SU-DHL-6 (cell line): ENCODE data around the gene ADAMTS18.

Experiments
- H2AFZ ChIP-seq: fragments of 200-600 bp; sonication (generic); 2 replicates; pipeline ENCODE4 v1.6.1; 2014; ENCODE audit warnings: low read depth, mild to moderate bottlenecking, moderate library complexity, mixed read lengths, antibody characterized with exemption, low read length; ENCODE audit not compliant: severe bottlenecking
- H3F3A ChIP-seq: fragments of 200-600 bp; shearing (Covaris generic); 2 replicates; pipeline ENCODE4 v1.6.0; 2016; ENCODE audit warnings: antibody characterized with exemption, mild to moderate bottlenecking; ENCODE audit not compliant: insufficient read depth
- H3K27ac ChIP-seq: fragments of 200-600 bp; sonication (generic); 2 replicates; pipeline ENCODE4 v1.5.1; 2016; ENCODE audit warnings: low read depth, mild to moderate bottlenecking, low read length, moderate library complexity, mixed read lengths
- H3K27me3 ChIP-seq: fragments of 200-600 bp; sonication (generic), shearing (Covaris generic); 2 replicates; pipeline ENCODE4 v1.6.0; 2014; ENCODE audit warnings: mild to moderate bottlenecking, low read length
- H3K36me3 ChIP-seq: fragments of 200-600 bp; sonication (generic); 2 replicates; pipeline ENCODE4 v1.6.1; 2014; ENCODE audit warnings: mild to moderate bottlenecking, low read length, mixed read lengths
- H3K4me2 ChIP-seq: fragments of 300-600, 200-600 bp; shearing (Covaris generic), sonication (generic); 2 replicates; pipeline ENCODE4 v1.6.0; 2014; ENCODE audit warnings: low read length, low read depth, mild to moderate bottlenecking; ENCODE audit not compliant: poor library complexity, severe bottlenecking
- H3K4me3 ChIP-seq: fragments of 200-600 bp; sonication (generic); 2 replicates; pipeline ENCODE4 v1.5.1; 2014; ENCODE audit warnings: antibody characterized with exemption, low read length, mild to moderate bottlenecking, mixed read lengths; ENCODE audit not compliant: insufficient read depth, poor library complexity, severe bottlenecking
- H3K79me2 ChIP-seq: fragments of 200-600 bp; sonication (generic); 2 replicates; pipeline ENCODE4 v1.6.1; 2014; ENCODE audit warnings: mild to moderate bottlenecking, low read length, moderate library complexity; ENCODE audit not compliant: insufficient read depth
- H3K9ac ChIP-seq: fragments of 200-600 bp; sonication (generic); 2 replicates; pipeline ENCODE4 v1.7.0; 2014; ENCODE audit warnings: mild to moderate bottlenecking, low read length
- H3K9me2 ChIP-seq: fragments of 200-600 bp; sonication (generic); replicated peaks from 2 replicates; pipeline ENCODE4 v1.6.1; 2014; ENCODE audit warnings: low read length; ENCODE audit not compliant: insufficient read depth
- H3K9me3 ChIP-seq: fragments of 200-600 bp; sonication (generic); 2 replicates; pipeline ENCODE4 v1.6.1; 2014; ENCODE audit warnings: low read length, mixed read lengths; ENCODE audit not compliant: insufficient read depth
- H4K20me1 ChIP-seq: fragments of 200-600 bp; sonication (generic); 2 replicates; pipeline ENCODE4 v1.6.1; 2014; ENCODE audit warnings: low read depth, mild to moderate bottlenecking, antibody characterized with exemption, low read length, moderate library complexity, mixed read lengths
- CTCF ChIP-seq: fragments of 200-600 bp; sonication (generic); IDR thresholded peaks from one replicate; pipeline ENCODE4 v1.5.1; 2017; ENCODE audit warnings: antibody characterized with exemption, mild to moderate bottlenecking, low read length, moderate library complexity; ENCODE audit not compliant: insufficient read depth, poor library complexity, severe bottlenecking
- EZH2phosphoT487 ChIP-seq: fragments of 200-600 bp; sonication (generic), shearing (Covaris generic); conservative IDR thresholded peaks from 2 replicates; pipeline ENCODE4 v1.6.1; 2018; ENCODE audit warnings: mild to moderate bottlenecking, antibody characterized with exemption, low read length, moderate library complexity, mixed read lengths

ADAMTS18 gene

GRCh38 chr16:77457046-77457445 lies 22.2 kb upstream of the ADAMTS18 start:
- H3K79me2 ChIP-seq: no peaks in the 10 kb centered on the region
- H3K9me2 ChIP-seq: no peaks in the 10 kb centered on the region
- H3F3A ChIP-seq: no peaks in the 10 kb centered on the region
- H4K20me1 ChIP-seq: no peaks in the 10 kb centered on the region
- no peak overlapping the region for H3K4me3 ChIP-seq
- no peak for TF ChIP-seq CTCF
- no peak for TF ChIP-seq EZH2phosphoT487
- H2AFZ ChIP-seq: no peak overlapping the region
- no peak overlapping the region for H3K9ac ChIP-seq
- H3K9me3 ChIP-seq: no peaks in the 10 kb centered on the region
- no peaks in the 10 kb centered on the region for H3K27me3 ChIP-seq
- no peaks in the 10 kb centered on the region for H3K36me3 ChIP-seq
- no peak overlapping the region for H3K27ac ChIP-seq
- H3K4me2 ChIP-seq: no peak overlapping the region

DNA sequence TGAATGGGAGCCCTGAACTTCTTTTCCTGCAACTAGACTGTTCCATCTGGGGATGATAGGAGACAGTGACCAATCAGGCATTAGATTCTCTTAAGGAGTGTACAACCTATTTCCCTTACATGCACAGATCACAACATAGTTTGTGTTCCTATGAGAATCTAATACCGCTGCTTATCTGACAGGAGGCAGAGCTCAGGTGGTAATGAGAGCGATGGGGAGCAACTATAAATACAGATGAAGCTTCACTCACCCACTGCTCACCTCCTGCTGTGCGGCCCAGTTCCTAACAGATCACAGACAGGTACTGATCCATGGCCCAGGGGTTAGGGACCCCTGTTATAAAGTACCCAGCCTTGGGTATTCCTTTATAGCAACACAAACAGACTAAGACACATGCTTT lies 17.4 kb upstream of the ADAMTS18 start:
- Histone ChIP-seq H3K27me3 (no peaks in the 10 kb centered on the region), H3K27ac (no peak overlapping the region), H3K9me2 (no peaks in the 10 kb centered on the region), H3K36me3 (no peaks in the 10 kb centered on the region), H3K9ac (no peak overlapping the region), H3K4me3 (no peak overlapping the region), H3K4me2 (no peak overlapping the region), H3K79me2 (no peaks in the 10 kb centered on the region), H3F3A (no peaks in the 10 kb centered on the region), H3K9me3 (no peaks in the 10 kb centered on the region), H2AFZ (no peak overlapping the region), H4K20me1 (no peaks in the 10 kb centered on the region)
- TF ChIP-seq CTCF (no peak), EZH2phosphoT487 (no peak)

DNA sequence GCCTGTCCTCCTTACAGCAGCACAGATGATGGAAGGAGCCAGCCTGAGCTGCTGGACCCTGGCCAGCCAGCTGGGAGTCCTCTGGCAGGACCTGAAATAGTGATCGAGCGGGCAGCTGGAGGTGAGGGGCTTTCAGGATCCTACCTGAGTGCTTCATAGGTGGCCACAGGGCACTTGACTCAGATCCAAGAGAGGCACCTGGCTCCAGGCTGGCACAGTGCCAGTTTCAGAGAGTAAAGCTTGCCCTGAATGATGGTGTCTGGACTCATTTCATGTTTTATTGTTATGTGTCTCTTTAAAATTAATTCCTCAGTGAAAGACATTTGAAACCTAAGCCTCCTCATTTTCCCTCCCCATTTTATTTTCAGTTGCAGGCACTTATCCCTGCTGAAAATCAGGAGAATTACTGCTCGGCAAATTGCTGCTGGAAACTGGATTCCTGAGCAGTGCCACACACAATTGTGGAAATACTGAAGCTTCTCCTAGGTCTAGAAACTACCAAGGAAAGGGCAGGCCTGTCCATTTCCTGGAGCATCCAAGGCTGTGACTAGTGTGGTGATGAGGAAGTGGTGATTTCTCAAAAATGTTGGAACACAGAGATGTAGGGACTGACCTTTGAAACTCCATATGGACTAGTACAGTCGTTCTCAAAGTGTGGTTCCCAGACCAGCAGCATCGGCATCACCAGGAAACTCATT lies 16.1 kb upstream of the ADAMTS18 start:
- Histone ChIP-seq H3K4me3 (no peak overlapping the region), H3K4me2 (no peak overlapping the region), H3F3A (no peaks in the 10 kb centered on the region), H3K27ac (no peak overlapping the region), H3K79me2 (no peaks in the 10 kb centered on the region), H3K9me3 (no peaks in the 10 kb centered on the region), H3K36me3 (no peaks in the 10 kb centered on the region), H3K9me2 (no peaks in the 10 kb centered on the region), H4K20me1 (no peaks in the 10 kb centered on the region), H2AFZ (no peak overlapping the region), H3K9ac (no peak overlapping the region), H3K27me3 (no peaks in the 10 kb centered on the region)
- TF ChIP-seq CTCF (no peak), EZH2phosphoT487 (no peak)
